ENCODE measurements around the gene FOXO6.

Gene FOXO6

GRCh38 chr1:41353744-41354143, 7.5 kb upstream of the FOXO6 start:
- DNase-seq: no peak

- no peak for DNase-seq
These were observed 6.3 kb upstream of the FOXO6 start for GRCh38 chr1:41354956-41355355.

GRCh38 chr1:41355356-41355755, 5.9 kb upstream of the FOXO6 start:
- DNase-seq: no peak

- no peak for DNase-seq
These were observed 5.5 kb upstream of the FOXO6 start for GRCh38 chr1:41355761-41356160.

GRCh38 chr1:41356752-41357151, 4.5 kb upstream of the FOXO6 start:
- DNase-seq: no peak

- no peak for DNase-seq
These were observed 3.7 kb upstream of the FOXO6 start for GRCh38 chr1:41357451-41358101.

- DNase-seq: no peak
These were observed 2.9 kb upstream of the FOXO6 start for GRCh38 chr1:41358131-41359021.

- DNase-seq: no peak
These were observed 1.8 kb upstream of the FOXO6 start for GRCh38 chr1:41359211-41360073.

- no peak for DNase-seq
These were observed 1.0 kb upstream of the FOXO6 start for GRCh38 chr1:41360074-41360785.

GRCh38 chr1:41361495-41362356, 492 bp downstream of the FOXO6 start:
- DNase-seq: no peak

GRCh38 chr1:41362357-41362721, 1.1 kb downstream of the FOXO6 start:
- no peak for DNase-seq

- DNase-seq: no peak
These were observed 1.7 kb downstream of the FOXO6 start for GRCh38 chr1:41362749-41363590.

GRCh38 chr1:41363591-41364320, 2.5 kb downstream of the FOXO6 start:
- no peak for DNase-seq

GRCh38 chr1:41364442-41365319, 3.4 kb downstream of the FOXO6 start:
- no peak for DNase-seq

GRCh38 chr1:41365320-41365633, 4.0 kb downstream of the FOXO6 start:
- no peak for DNase-seq

GRCh38 chr1:41365772-41366454, 4.7 kb downstream of the FOXO6 start:
- DNase-seq: peak; percentile 71

- peak; percentile 35 for DNase-seq
These were observed 5.4 kb downstream of the FOXO6 start for GRCh38 chr1:41366455-41367287.

- DNase-seq: no peak
These were observed 6.0 kb downstream of the FOXO6 start for GRCh38 chr1:41367288-41367642.

Data from NCI-H1092 (cell line).